DMS53 treated with DMSO at 0.1 percent for 48 hours (cell line): ENCODE data around the gene MARVELD1.
"Not testable (repeated sequence)": the region's sequence is repeated elsewhere in the genome, so short reads cannot be mapped to it uniquely, and the experiment has no call there.

Experiments used
- DNase-seq: peaks from one replicate; lab custom pipeline; 2025; ENCODE audit not compliant: unreplicated experiment; lab: John Stamatoyannopoulos, UW

The MARVELD1 gene

DNA sequence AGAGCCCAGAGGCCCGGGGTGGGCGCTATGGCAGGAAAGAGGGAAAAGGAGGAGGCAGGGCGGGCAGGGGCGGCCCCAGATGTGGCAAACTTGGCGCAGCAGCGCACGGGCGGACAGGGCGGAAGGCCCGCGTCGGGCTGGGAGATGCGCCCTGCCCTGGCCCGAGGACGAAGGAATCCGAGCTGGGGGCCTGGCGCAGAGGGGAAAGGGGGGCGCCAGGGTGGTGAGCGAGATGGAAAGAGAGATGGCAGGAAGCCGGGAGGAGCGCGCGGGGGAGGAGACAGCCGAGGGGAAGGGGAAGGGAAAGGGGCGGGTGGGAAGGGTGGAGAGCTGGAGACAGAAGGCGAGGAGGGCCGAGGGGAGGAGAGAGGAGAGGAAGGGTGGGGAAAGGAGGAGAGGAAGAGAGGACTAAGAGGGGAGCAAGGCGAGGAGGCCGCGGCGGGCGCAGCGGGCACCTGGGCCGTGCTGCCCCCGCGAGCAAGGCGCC lies at the start of gene MARVELD1:
Gene MARVELD1, plus strand, starts transcription at position 392 of the 487 bp plus-strand sequence. CDS start 147 bp downstream, outside the sequence.
- no peak for DNase-seq

- DNase-seq: no peak
Measured at GRCh38 chr10:97664282-97664850, 49.2 kb upstream of the MARVELD1 start.

GRCh38 chr10:97666992-97667391 lies 46.5 kb upstream of the MARVELD1 start:
- no peak for DNase-seq

- DNase-seq: no peak
Measured at GRCh38 chr10:97667463-97667862, 46.1 kb upstream of the MARVELD1 start.

DNA sequence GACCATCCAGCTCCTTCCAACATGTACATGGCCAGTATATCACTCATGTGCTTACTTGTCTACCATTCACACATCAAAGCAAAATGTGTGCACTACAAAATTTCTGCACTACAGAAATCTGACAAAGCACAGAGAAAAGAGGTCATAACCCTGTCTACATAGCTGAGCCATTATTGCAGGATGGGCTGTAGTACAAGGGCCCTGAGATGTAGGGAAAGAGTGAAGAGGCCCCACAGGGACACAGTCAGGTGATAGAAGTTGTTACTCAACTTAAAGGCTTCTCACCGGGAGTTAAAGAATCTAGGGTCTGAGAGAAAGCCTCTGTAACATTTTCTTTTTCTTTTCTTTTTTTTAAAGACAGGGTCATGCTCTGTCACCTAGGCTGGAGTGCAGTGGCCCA lies 44.0 kb upstream of the MARVELD1 start:
- no peak for DNase-seq

- DNase-seq: no peak
Measured at GRCh38 chr10:97673736-97674525, 39.6 kb upstream of the MARVELD1 start.

- DNase-seq: no peak
Measured at GRCh38 chr10:97675222-97675621, 38.3 kb upstream of the MARVELD1 start.

- peak; percentile 83 for DNase-seq
Measured at GRCh38 chr10:97676770-97677581, 36.6 kb upstream of the MARVELD1 start.

DNA sequence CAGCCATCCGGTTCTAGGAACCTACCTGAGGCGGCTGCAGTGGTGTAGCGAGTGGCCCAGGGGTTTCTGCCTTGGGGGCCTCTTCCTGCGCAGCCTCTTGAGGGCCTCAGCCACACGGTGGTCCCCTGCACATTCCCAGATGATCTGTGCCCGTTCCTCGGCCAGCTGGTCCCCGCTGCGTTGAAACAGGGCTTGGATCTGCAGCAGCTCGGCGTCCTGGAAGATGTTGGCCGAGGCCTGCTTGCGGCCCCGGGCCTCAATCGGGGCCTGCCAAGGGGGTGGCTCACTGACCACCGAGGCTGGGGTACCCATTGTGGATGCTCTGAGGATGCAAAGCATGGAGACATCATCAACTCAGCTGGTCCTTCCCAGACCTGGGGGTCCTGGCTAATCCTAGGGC lies 33.9 kb upstream of the MARVELD1 start:
- no peak for DNase-seq

DNA sequence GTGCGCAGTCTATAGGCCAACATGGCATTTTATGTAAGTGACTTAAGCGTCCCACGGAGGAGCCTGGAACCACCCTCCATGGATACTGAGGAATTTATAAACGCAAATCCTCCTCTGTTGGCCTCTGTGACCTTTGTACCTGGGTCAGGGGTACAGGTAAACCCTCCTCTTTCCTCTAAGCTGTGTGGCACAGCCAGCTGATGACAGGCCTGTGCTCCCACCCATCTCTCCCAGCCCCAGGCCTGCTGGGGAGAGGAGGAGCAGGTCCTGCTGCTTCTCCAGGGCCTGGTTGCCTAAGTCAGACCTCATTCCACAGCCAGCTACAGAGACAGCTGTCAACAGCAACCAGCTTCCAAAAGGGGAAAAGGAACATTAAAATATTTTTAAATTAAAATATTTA lies 31.5 kb upstream of the MARVELD1 start:
- no peak for DNase-seq

- DNase-seq: no peak
Measured at GRCh38 chr10:97683556-97684367, 29.8 kb upstream of the MARVELD1 start.

- DNase-seq: not testable (repeated sequence)
Measured at GRCh38 chr10:97684368-97684713, 29.2 kb upstream of the MARVELD1 start.

DNA sequence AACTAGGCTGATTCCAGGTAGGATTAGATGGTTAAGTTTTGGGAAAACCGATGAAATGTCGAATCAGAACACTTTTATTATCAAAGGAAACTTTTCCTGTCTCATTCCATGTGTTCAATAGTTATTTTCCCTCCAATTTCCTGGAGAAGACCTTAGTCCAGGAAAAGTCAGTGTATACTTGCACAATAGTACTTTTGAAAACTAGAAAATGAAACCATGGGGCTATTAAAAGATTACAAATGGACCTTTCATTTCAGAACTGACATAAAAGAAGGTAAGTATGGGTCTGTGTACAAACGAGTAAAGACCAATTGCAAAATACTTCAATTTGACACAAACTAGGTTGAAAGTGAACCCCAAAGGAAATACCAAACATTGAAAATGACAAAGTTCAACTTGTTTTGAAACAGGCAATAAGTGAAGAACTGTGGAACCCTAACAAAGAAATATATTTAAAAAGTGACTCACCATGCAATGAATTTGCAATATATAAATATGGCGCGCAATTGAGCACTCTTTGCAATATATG lies 28.6 kb upstream of the MARVELD1 start:
- DNase-seq: no peak

GRCh38 chr10:97685395-97685958 lies 28.1 kb upstream of the MARVELD1 start:
- DNase-seq: no peak

GRCh38 chr10:97686301-97686961 lies 27.1 kb upstream of the MARVELD1 start:
- DNase-seq: no peak

- peak; percentile 99 for DNase-seq
Measured at GRCh38 chr10:97686962-97687784, 26.4 kb upstream of the MARVELD1 start, which contains the start of gene AVPI1. AVPI1 (minus strand) TSS chr10:97687241; CDS start chr10:97679905, 7,336 bp downstream.

DNA sequence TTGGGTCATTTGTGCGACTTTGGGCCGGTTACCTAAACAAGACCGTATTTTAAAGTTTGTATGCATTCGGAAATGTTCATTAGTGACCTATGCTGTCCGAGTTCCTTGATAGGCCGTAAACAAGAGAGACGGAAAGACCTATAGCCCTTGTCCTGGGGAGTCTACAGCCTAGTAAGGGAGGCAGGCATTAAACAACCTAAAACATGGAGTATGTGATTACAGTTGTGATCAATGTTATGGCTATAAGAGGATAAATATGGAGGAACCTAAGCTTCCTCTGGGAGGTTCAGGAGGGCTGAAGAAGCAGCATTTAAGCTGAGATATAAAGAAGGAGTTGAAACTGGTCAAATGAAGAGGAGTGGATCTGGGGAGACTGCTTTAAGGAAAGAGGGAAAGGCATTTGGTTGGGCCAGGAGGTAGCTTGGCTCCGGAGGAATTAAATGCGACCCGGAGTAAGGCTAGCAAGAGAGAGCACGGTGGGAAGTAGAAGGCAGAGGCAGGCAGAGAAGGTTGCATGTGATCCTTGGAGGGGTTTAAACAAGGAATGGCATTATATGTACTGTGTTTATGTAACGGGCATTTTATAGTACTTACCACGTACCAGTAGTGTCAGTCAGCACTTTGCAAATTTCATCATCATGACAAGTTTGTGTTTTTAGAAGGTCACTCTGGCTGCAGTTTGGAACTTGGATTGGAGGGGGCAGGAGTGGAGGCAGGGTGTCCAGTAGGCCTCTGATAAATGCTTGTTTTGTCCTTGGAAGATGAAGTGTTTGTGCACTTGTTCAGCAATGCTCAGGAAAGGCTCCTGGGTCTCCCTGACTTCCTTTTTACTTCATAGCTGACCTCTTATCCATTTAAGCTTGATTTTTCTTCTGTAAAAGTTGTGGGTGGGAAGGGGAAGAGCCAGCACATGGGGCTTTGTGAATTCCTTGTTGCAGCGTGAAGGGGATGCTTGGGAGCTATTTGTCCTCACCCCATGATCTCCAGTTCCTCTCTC lies 25.4 kb upstream of the MARVELD1 start:
- peak; percentile 56 for DNase-seq
